Testis (tissue), 3 donors: ENCODE data around the gene YY1. TPM values are rescaled to one million over a fixed set of nuclear protein-coding genes. Genes with fewer than 3 reads are reported as not detected.

Experiments
- DNase-seq: peaks from one replicate; pipeline ENCODE4 v3.0.0-alpha.2; 2019
- H3K27ac ChIP-seq, 2 donors: fragments of 200-600 bp; sonication (generic); one replicate each; pipeline ENCODE4 v1.5.1; 2019
- H3K27me3 ChIP-seq: fragments of 200-600 bp; sonication (generic); one replicate; pipeline ENCODE4 v1.5.1; 2019
- H3K36me3 ChIP-seq: fragments of 200-600 bp; sonication (generic); one replicate; pipeline ENCODE4 v1.5.1; 2017; ENCODE audit warnings: low read depth; ENCODE audit errors: missing control alignments
- H3K4me1 ChIP-seq: fragments of 200-600 bp; sonication (generic); one replicate; pipeline ENCODE4 v1.5.1; 2019
- H3K4me3 ChIP-seq, 2 donors: fragments of 200-600 bp; sonication (generic); one replicate each; pipeline ENCODE4 v1.5.1; 2017 to 2019
- H3K9me3 ChIP-seq: fragments of 200-600 bp; sonication (generic); one replicate; pipeline ENCODE4 v1.5.1; 2017
- CTCF ChIP-seq, 3 experiments: fragments of 450-650 bp in 2 of 3; fragments of 200-600 bp in 1 of 3; sonication (generic) in 1 of 3; IDR thresholded peaks; one replicate each; pipeline ENCODE4 v1.5.1; 2016 to 2019; ENCODE audit warnings: antibody characterized with exemption in 3 of 3, mild to moderate bottlenecking in 2 of 3, moderate library complexity in 1 of 3
- POLR2A ChIP-seq: fragments of 450-650 bp; IDR thresholded peaks from one replicate; pipeline ENCODE4 v1.6.1; 2017; ENCODE audit warnings: antibody characterized with exemption, mild to moderate bottlenecking, moderate library complexity
- WGBS, 2 donors: methylation state at CpG; one replicate each; pipeline ENCODE4 v1.1.5; 2018; 5-methylcytosine and 5-hydroxymethylcytosine counted together
- intact Hi-C: fragments of 100-400 bp; cut with DNase I; formaldehyde crosslinking; loops from one replicate; pipeline ENCODE4 v1.15.1; 2023; ENCODE audit warnings: low total_unique reads
- polyA plus RNA-seq: library from polyadenylated mRNA; stranded (reverse); fragments of 350-450 nt; fragmentation: Illumina TruSeq; extraction: RNeasy Lipid Tissue Mini Kit (QIAGEN cat#74804); gene quantifications from one replicate; pipeline ENCODE4 v1.2.3, GENCODE V29; 2014; ENCODE audit warnings: low read depth, low replicate concordance; ENCODE audit not compliant: insufficient read depth
- total RNA-seq, 2 donors: library from RNA; depleted of rRNA; stranded (reverse); fragments of >200 nt; gene quantifications; one replicate each; pipeline ENCODE4 v1.2.3, GENCODE V29; 2016

The YY1 gene
- total and polyA plus RNA-seq, 3 donors from 2014 or later: 58.1 to 74.2 (median 68.2) TPM

GRCh38 chr14:100323942-100324307 lies 85.0 kb downstream of the YY1 start:
- H3K4me1 ChIP-seq: no peaks in the 10 kb centered on the region
- H3K4me3 ChIP-seq: no peak overlapping the region
- no peak for TF ChIP-seq CTCF (IDR thresholded peaks at IDR 0.05)
- TF ChIP-seq POLR2A: no peak
- no peak for DNase-seq
- no peaks in the 10 kb centered on the region for H3K36me3 ChIP-seq
- H3K27me3 ChIP-seq: no peaks in the 10 kb centered on the region
- H3K27ac ChIP-seq: no peak overlapping the region
- intact Hi-C loops: no loop called here
- WGBS, 2 donors: 89 to 91% methylated on average over 8 of the region's 8 CpGs
- no peaks in the 10 kb centered on the region for H3K9me3 ChIP-seq

- TF ChIP-seq POLR2A (no peak), CTCF (IDR thresholded peaks at IDR 0.05) (no peak)
- no peaks in the 10 kb centered on the region for H3K36me3 ChIP-seq
- no peak for DNase-seq
- H3K9me3 ChIP-seq: no peaks in the 10 kb centered on the region
- no peak overlapping the region for H3K27ac ChIP-seq
- 50 to 72% methylated on average over 15 to 17 of the region's 17 CpGs for WGBS, 2 donors
- no peaks in the 10 kb centered on the region for H3K4me1 ChIP-seq
- H3K4me3 ChIP-seq: no peak overlapping the region
- no peaks in the 10 kb centered on the region for H3K27me3 ChIP-seq
- intact Hi-C loops: no loop called here
These were observed 86.3 kb downstream of the YY1 start for GRCh38 chr14:100325231-100325632.

- TF ChIP-seq CTCF (IDR thresholded peaks at IDR 0.05) (no peak), POLR2A (no peak)
- Histone ChIP-seq H3K27me3 (no peaks in the 10 kb centered on the region), H3K27ac (no peak overlapping the region), H3K4me1 (no peaks in the 10 kb centered on the region), H3K4me3 (no peak overlapping the region), H3K9me3 (no peaks in the 10 kb centered on the region), H3K36me3 (no peaks in the 10 kb centered on the region)
- 84 to 96% methylated on average over 9 to 13 of the region's 13 CpGs for WGBS, 2 donors
- DNase-seq: no peak
- intact Hi-C loops: no loop called here
These were observed 87.0 kb downstream of the YY1 start for GRCh38 chr14:100325958-100326357.

GRCh38 chr14:100327128-100327527 lies 88.2 kb downstream of the YY1 start:
- H3K27ac ChIP-seq: no peak overlapping the region
- intact Hi-C loops: no loop called here
- no peak for TF ChIP-seq CTCF (IDR thresholded peaks at IDR 0.05)
- TF ChIP-seq POLR2A: no peak
- no peak overlapping the region for H3K4me3 ChIP-seq
- WGBS, 2 donors: 95% methylated on average over 11 to 24 of the region's 24 CpGs
- H3K9me3 ChIP-seq: no peaks in the 10 kb centered on the region
- no peak for DNase-seq
- H3K27me3 ChIP-seq: no peaks in the 10 kb centered on the region
- no peaks in the 10 kb centered on the region for H3K4me1 ChIP-seq
- no peaks in the 10 kb centered on the region for H3K36me3 ChIP-seq

GRCh38 chr14:100328495-100329163 lies 89.7 kb downstream of the YY1 start:
- DNase-seq: no peak
- H3K36me3 ChIP-seq: no peaks in the 10 kb centered on the region
- H3K27me3 ChIP-seq: no peaks in the 10 kb centered on the region
- intact Hi-C loops: no loop called here
- H3K4me3 ChIP-seq: no peak overlapping the region
- H3K27ac ChIP-seq: no peak overlapping the region
- WGBS, 2 donors: 83 to 89% methylated on average over 14 to 29 of the region's 32 CpGs
- no peaks in the 10 kb centered on the region for H3K4me1 ChIP-seq
- no peaks in the 10 kb centered on the region for H3K9me3 ChIP-seq
- TF ChIP-seq POLR2A (no peak), CTCF (IDR thresholded peaks at IDR 0.05) (no peak)
